GM21619 (cell line): ENCODE results near the gene MXD3.
"Not testable (repeated sequence)": the region's sequence is repeated elsewhere in the genome, so short reads cannot be mapped to it uniquely, and the experiment has no call there.

Experiments used
- ATAC-seq: cut with Tn5 transposase; IDR thresholded peaks from one replicate; pipeline ENCODE4 v1.9.1; 2021; ENCODE audit not compliant: unreplicated experiment

The MXD3 gene

GRCh38 chr5:177325868-177326381 is 14.2 kb upstream of the MXD3 start:
- no peak for ATAC-seq

GRCh38 chr5:177320879-177321278 is 9.2 kb upstream of the MXD3 start:
- ATAC-seq = no peak

DNA sequence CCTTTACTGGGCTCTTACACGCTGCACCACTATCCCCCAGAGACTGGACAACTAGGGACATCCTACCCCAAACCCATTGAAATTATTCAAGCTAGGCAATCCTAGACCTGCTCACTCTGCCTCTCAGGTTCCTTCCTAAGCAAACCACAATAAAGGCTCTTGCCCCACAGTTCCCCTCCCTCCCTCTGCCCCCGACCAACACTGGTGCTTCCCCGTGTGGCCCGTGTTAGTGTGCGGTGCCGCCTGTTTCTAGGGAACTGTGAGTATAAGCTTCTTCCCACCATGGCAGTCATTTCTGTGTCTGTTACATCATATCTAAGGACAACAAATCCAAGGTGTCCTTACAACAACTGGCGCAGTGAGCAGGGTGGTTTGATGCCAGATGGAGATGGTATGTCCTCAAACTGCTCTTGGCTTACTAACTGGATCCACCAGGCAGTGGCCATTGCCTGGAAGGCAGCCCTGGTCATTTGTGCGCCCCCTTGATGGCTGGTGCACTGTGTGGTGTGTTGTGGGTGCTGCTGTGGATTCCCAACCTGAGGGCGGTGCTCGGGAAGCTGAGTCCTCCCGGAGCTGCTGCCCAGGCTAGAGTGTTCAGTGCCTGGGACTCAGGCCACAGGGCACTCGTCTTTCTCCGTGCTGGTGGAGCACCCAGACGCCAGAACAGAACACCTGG is 8.4 kb upstream of the MXD3 start:
- no peak for ATAC-seq

DNA sequence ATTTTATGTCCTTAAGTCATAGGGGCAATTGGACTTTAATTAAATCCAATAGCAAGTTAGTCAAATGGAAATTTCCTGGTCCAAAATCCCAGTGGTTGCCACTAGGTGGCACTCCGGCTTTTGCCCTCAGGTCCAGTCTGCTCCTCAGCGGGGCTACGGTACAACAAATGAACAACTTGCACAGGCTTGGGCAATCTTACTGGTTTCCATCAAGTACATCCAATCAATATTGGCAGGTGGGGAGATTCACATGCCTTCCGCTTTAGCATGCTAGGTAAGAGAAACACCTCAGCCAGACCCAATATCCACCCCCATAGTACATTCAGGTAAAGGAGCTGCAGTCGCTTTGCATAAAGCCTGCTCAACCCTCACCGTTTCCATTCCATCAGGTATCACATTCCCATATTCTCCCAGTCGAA is 6.3 kb upstream of the MXD3 start:
- no peak for ATAC-seq

DNA sequence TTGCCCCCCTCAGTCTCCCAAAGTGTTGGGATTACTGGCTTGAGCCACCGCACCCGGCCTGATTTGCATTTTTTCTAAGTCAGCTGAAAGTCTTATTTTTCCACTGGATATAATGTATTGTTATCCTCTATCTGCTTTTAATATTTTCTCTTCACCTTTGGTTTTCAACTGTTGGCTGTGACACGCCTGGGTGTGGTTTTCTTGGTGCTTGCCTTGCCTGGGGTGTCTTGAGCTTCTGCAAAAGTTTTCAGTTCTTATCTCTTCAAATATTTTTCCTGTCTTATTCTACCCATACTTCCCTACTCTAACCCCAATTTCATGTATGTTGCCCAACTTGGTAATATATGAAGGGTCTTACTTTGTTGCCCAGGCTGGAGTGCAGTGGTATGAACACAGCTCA is 4.3 kb upstream of the MXD3 start:
- ATAC-seq = no peak

DNA sequence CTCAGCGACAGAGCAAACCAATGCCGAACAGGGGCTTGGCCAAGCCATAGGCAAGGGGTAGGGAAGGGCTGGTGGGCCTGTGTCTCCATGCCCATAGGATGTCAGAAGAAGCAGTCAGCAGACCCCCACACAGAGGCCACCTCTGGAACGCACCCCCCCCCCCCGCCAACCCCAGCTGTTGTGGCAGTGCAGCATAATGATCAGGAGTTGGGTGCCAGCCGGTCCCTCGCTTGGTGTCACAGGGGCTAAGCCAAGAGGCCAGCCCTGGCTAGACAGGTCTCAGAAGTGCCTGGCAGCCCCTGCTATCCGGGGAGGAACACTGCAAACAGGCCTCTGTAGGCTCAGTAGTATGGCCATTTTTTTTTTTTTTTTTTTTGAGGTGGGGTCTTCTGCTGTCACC is 3.7 kb upstream of the MXD3 start:
- ATAC-seq = no peak

GRCh38 chr5:177314376-177315342 is 3.0 kb upstream of the MXD3 start:
- no peak for ATAC-seq

- no peak for ATAC-seq
These were observed 2.0 kb upstream of the MXD3 start for GRCh38 chr5:177313561-177314259.

DNA sequence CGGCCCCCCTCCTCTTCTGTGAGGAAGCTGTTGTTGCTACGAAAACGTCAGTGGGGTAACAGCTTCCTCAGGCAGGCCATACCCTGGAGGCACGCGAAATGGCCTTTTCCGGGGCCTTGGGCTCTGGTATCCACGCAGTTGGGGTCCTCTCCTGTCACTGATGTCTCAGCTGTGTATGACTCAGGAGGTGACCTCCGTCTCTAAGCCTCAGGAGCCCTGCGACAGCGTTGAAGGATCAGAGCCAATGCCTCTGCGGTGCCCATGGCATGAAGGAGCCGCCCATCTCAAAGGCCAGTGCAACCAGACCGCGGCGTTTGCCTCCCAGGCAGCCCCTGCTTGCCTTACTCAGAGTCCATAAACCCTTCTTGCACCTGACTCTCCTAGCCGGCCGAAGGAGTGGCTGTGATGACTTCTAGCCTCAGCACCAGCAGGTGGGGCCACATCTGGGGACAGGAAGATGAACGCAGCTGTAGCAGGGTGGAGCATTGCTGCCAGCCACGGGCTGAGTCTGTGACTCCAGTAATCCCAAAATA is 1.0 kb upstream of the MXD3 start:
- peak; percentile 28 for ATAC-seq

DNA sequence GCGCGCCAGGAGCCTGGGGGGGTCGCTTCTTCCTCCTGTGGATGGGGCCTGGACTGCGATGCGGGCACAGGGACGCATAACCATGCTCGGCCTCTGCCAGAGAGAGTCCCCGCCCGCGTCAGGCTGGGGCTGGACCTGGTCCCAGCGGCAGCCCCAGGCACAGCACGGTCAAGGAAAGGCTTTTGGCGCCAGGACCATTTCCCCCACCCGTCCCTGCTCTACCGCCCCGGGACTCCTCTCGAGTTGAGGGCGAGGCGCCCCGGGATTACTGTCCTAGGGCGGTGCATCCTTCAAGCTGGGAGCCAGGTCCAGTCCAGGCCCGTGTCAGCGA is 341 bp downstream of the MXD3 start:
- peak; percentile 4 for ATAC-seq

GRCh38 chr5:177310757-177311391 is 824 bp downstream of the MXD3 start:
- peak; percentile 26 for ATAC-seq

DNA sequence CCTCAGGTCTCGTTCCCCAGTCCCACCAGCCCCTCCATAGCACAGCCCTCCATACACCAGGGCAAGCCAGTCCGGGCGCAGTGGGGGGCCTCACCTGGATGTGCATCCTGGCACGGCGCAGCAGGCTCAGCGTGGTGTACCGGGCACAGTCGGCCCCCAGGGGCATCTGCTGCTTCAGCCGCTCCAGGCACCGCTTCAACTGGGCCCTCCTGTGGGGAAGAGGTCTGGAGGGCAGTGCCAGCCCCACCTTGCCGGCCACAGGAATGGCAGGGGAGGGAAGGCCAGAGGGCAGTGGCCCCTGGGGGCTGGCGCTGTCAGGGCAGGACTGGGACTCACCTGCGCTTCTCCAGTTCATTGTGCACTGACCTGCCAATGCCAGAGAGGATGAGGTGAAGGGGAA is 1.4 kb downstream of the MXD3 start:
- no peak for ATAC-seq

DNA sequence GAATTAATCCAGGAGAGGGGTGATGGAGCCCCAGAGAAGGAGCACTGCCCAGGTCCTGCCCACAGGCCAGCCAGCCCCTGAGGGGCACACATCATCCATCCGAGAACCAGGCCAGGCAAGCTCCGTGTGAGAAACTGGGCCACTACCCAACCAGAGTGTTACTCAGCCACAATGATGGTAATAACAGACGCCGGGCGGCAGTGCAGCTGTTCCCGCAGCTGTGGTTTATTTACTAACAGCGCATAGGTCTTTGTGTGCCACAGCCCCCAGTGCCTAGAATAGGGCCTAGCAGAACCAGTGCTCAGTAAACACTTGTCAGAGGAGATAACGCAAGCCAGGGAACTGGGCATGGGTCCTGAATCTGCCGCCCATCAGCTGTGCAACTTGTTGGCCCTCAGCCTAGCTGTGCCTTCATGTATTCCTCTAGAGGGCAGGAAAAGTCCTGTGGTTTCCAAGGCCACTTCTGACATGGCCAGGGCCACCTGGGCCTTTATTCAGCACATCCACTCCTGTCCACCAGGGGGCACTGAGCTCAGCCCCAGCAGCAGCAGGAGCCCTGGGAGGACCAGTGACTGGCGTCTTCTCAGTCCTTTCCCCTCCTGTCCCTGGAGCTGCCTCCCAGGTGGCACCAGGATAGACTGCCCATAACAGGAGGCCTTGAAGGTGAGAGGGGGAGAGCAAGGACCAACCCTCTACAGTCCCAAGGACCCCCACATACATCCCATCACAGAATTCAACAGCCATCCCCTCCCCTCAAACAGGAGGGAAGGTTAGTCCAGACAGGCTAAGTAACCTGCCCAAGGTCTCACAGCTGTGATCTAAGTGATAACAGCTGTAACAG is 2.1 kb downstream of the MXD3 start:
- ATAC-seq = no peak

GRCh38 chr5:177308740-177309139 is 3.0 kb downstream of the MXD3 start:
- no peak for ATAC-seq

DNA sequence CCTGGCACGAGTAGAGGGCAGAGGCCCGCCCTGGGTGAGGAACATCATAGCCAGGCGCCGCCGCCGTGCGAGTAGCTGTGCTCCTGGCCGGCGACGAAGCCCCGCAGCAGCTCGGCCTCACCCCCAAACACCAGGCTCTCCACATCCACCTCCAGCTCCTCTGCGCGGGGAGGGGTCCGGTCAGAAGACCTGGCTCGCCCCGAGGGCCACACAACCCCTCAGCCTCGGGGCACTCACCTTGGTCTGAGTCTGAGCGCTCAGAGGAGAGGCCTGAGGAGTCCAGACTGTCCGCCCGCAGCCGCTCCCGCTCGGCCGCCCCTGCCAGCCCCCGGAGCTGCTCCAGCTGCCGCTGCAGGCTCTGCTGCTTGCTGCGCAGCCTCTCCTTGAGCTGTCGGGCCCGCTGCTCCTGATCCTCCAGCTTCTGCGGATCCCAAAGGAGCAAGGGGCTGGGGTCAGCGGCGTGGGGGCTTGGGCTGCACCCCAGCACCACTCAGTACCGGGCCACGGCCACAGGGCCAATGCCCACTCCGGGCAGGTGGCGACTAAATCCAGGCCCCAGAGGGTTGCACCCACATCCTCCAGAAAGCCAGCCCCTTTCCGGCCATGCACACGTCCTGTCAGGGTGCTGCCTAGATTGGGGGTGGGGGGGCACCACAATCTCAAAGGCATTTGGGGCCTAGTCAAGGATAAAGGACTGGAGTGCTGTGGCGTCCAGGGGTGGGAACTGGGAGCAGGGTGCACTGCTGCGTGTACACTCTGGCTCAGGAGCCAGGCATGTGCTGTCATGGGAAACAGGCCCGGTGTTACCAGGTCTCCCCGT is 3.9 kb downstream of the MXD3 start:
- ATAC-seq = no peak

GRCh38 chr5:177306674-177307543 is 4.8 kb downstream of the MXD3 start:
- ATAC-seq = no peak

DNA sequence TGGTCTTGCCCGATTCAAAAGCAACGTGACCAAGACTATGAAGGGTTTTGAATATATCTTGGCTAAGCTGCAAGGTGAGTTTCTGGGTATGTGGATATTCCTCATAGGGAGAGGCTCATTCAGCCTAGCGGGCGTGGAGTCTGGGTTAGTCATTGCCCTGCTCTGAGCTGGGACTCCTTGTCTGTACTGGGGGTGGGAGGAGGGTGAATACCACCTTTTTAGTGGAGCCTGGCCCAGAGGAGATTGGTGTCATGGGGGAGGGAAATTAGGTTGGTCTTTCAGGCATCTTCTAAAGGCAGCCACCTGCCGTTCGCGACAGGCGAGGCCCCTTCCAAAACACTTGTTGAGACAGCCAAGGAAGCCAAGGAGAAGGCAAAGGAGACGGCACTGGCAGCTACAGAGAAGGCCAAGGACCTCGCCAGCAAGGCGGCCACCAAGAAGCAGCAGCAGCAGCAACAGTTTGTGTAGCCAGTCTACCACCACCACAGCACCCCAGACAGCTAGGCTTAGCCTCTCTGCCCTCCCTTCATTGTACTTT is 5.5 kb downstream of the MXD3 start:
- not testable (repeated sequence) for ATAC-seq
